HepG2 (cell line): Measurements from ENCODE around the gene C20orf96. TPM values are rescaled to one million over a fixed set of nuclear protein-coding genes. Genes with fewer than 3 reads are reported as not detected.
A peak's percentile ranks its signal among the peaks of the same experiment; 100 is the strongest.

Experiments
- ATM ChIP-seq: fragments of 450-650 bp; IDR thresholded peaks from 2 replicates; pipeline ENCODE4 v1.7.1; 2017; ENCODE audit warnings: mild to moderate bottlenecking, borderline replicate concordance
- CBX1 ChIP-seq: IDR thresholded peaks from one replicate; pipeline ENCODE4 v1.6.1; 2016; ENCODE audit warnings: antibody characterized with exemption, low read depth
- ESRRA ChIP-seq: sonication (generic); formaldehyde crosslinking; IDR thresholded peaks from 2 replicates; pipeline ENCODE4 v1.5.1; 2020; ENCODE audit warnings: mild to moderate bottlenecking, low read depth, missing genetic modification reagents
- FOXM1 ChIP-seq: sonication (generic); formaldehyde crosslinking; IDR thresholded peaks from 2 replicates; pipeline ENCODE4 v1.5.0; 2020; ENCODE audit warnings: missing genetic modification reagents
- KIAA2018 ChIP-seq: sonication (generic); formaldehyde crosslinking; IDR thresholded peaks from 2 replicates; pipeline ENCODE4 v1.5.0; 2020; ENCODE audit warnings: mild to moderate bottlenecking, missing genetic modification reagents, borderline replicate concordance
- RAD21 ChIP-seq: fragments of 450-650 bp; formaldehyde crosslinking; IDR thresholded peaks from 2 replicates; pipeline ENCODE4 v1.5.0; 2020; ENCODE audit warnings: mild to moderate bottlenecking
- RXRB ChIP-seq: IDR thresholded peaks from 2 replicates; pipeline ENCODE4 v1.6.1; 2016; ENCODE audit warnings: borderline replicate concordance, missing genetic modification reagents, missing compliant biosample characterization
- SAP130 ChIP-seq: IDR thresholded peaks from 2 replicates; pipeline ENCODE4 v1.6.1; 2016; ENCODE audit warnings: low read depth
- SMAD1 ChIP-seq: sonication (generic); formaldehyde crosslinking; IDR thresholded peaks from 2 replicates; pipeline ENCODE4 v1.4.0; 2020; ENCODE audit warnings: missing genetic modification reagents, low read depth, mild to moderate bottlenecking, borderline replicate concordance
- SRF ChIP-seq: IDR thresholded peaks from 2 replicates; pipeline ENCODE4 v1.6.1; 2011; ENCODE audit warnings: mild to moderate bottlenecking, low read depth, low read length, moderate library complexity
- ZFP36 ChIP-seq: fragments of 150-350 bp; IDR thresholded peaks from 2 replicates; pipeline ENCODE4 v1.6.1; 2018; ENCODE audit warnings: borderline replicate concordance, low read length, low read depth; ENCODE audit not compliant: partially characterized antibody
- ZFYVE20 ChIP-seq: sonication (generic); formaldehyde crosslinking; IDR thresholded peaks from 2 replicates; pipeline ENCODE4 v1.8.0; 2023; ENCODE audit warnings: low read depth, mild to moderate bottlenecking, moderate library complexity, missing genetic modification reagents, borderline replicate concordance
- ZNF513 ChIP-seq: sonication (generic); formaldehyde crosslinking; conservative IDR thresholded peaks from 2 replicates; pipeline ENCODE4 v1.5.0; 2020; ENCODE audit warnings: missing genetic modification reagents
- ZUFSP ChIP-seq: sonication (generic); formaldehyde crosslinking; IDR thresholded peaks from 2 replicates; pipeline ENCODE4 v1.9.0; 2021; ENCODE audit warnings: missing genetic modification reagents, mild to moderate bottlenecking, borderline replicate concordance
- polyA plus RNA-seq, 8 experiments: library from polyadenylated mRNA; depleted of rRNA in 3 of 8; stranded (reverse) in 7 of 8; unstranded in 1 of 8; fragments of >200 nt; fragmentation: Illumina TruSeq in 4 of 8; extraction: Trizol in 4 of 8; gene quantifications; 2 replicates each; pipeline versions ENCODE4 v1.2.1 to v1.2.3, GENCODE V29; 2011 to 2016; ENCODE audit warnings: low read depth in 4 of 8, missing spikeins in 1 of 8, mixed read lengths in 1 of 8; ENCODE audit not compliant: insufficient read depth in 1 of 8
- total RNA-seq, 5 experiments: library from RNA; depleted of rRNA; stranded (reverse); fragments of >200 nt; fragmentation: Illumina TruSeq; extraction: Trizol; gene quantifications; 2 replicates each; pipeline ENCODE4 v1.2.3, GENCODE V29; 2016; ENCODE audit warnings: low read depth in 1 of 5

The C20orf96 gene
- total and polyA plus RNA-seq, 2 of the 13 experiments (the other 11 are each of a cell fraction or from before 2014, with no cell fraction given), result 3.8 to 20.6 TPM

GRCh38 chr20:330233-331149 lies 39.9 kb upstream of the C20orf96 start (continued):
- TF ChIP-seq CBX1, result no peak
- TF ChIP-seq SMAD1 (CRISPR knock-in tag), result peak; percentile 49; the same call in 1 of the 2 replicates
- no peak for TF ChIP-seq SRF
- no peak for TF ChIP-seq ZUFSP (CRISPR knock-in tag)
- TF ChIP-seq RAD21 (CRISPR knock-in tag), result peak; percentile 92
- TF ChIP-seq ZFP36, result no peak
- peak; percentile 57 for TF ChIP-seq SAP130 (CRISPR knock-in tag)
- TF ChIP-seq RXRB (CRISPR knock-in tag), result no peak
- no peak for TF ChIP-seq ZNF513
- TF ChIP-seq ESRRA, result peak; percentile 43; the same call in 1 of the 2 replicates
- TF ChIP-seq KIAA2018, result no peak
- no peak for TF ChIP-seq ATM
- no peak for TF ChIP-seq FOXM1 (CRISPR knock-in tag)
- TF ChIP-seq ZFYVE20 (CRISPR knock-in tag), result no peak
